ENCODE data around the gene ZBTB5.

GRCh38 chr9:37421914-37422288 is 43.3 kb downstream of the ZBTB5 start:
- TF ChIP-seq PTBP1 (IDR thresholded peaks at IDR 0.05; ENCODE audit: low read depth, low read length) (no peak), SNRNP70 (optimal IDR thresholded peaks at IDR 0.05; ENCODE audit: low read depth, low read length) (no peak), FOXM1 (IDR thresholded peaks at IDR 0.05; ENCODE audit: low read depth) (no peak), FOXM1 (CRISPR knock-in tag; IDR thresholded peaks at IDR 0.05; ENCODE audit: low read depth) (no peak), ERF (CRISPR knock-in tag; IDR thresholded peaks at IDR 0.05) (no peak), ZNF551 (CRISPR knock-in tag; IDR thresholded peaks at IDR 0.05) (no peak), CTCF (IDR thresholded peaks at IDR 0.05 in 2 of 3, conservative IDR thresholded peaks at IDR 0.05 in 1 of 3; ENCODE audit: insufficient read depth in 2 of 3, low read depth in 1 of 3, low read length in 3 of 3) (no peak)

Data from K562 (cell line).